ENCODE measurements around the gene DDX1.
"Not testable (repeated sequence)": the region's sequence is repeated elsewhere in the genome, so short reads cannot be mapped to it uniquely, and the experiment has no call there.

DDX1 gene

DNA sequence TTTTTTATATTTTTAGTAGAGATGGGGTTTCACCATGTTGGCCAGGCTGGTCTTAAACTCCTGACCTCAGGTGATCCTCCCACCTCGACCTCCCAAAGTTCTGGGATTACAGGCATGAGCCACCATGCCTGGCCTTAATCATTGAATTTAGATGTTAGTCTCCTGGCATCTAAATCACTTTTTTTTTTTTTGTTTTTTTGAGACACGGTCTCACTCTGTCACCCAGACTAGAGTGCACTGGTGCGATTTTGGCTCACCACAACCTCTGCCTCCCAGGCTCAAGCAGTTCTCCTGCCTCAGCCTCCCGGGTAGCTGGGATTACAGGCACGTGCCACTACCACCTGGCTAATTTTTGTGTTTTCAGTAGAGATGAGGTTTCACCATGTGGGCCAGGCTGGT, 29.8 kb downstream of the DDX1 start:
- H3K9me3 ChIP-seq (ENCODE audit: control insufficient read depth, insufficient read depth, low read depth, low read length); POLR2A ChIA-PET; H3K27ac ChIP-seq (ENCODE audit: extremely low read depth, low read depth, low read length); H3K4me1 ChIP-seq (ENCODE audit: control insufficient read depth, insufficient read depth, low read length); H3K4me3 ChIP-seq (ENCODE audit: low read depth, low read length): not testable (repeated sequence)
- CTCF ChIA-PET = interaction anchor here (0.6 kb wide), 1 partner anchor 31 kb away, joined by 3 read pairs; no protein-coding TSS in a partner anchor
- peaks cover 64 to 93% of the 10 kb centered on the region in 2 experiments for H3K36me3 ChIP-seq (ENCODE audit: control insufficient read depth in 2 of 2, insufficient read depth in 1 of 2, low read length in 2 of 2)

DNA sequence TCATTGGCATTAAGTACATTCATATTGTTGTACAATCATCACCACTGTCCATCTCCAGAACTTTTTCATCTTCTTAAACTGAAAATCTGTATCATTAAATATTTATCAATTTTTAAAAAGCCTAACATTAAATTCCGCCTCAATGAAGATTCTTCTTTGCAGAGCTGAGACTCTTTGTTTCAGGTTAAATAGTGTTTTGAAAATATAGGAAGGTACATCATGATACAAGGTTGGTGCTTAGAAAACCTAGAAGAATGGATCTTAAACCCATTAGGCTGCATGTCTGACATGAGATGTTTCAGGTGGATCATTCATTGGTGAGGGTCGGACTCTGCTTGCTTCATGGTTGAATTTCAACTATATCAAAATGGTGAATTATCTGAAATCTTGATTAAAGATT, 30.5 kb downstream of the DDX1 start:
- H3K4me3 ChIP-seq (ENCODE audit: low read depth, low read length) = no peak overlapping the region
- H3K36me3 ChIP-seq (ENCODE audit: control insufficient read depth in 2 of 2, insufficient read depth in 1 of 2, low read length in 2 of 2) = peaks cover 61 to 92% of the 10 kb centered on the region in 2 experiments
- H3K4me1 ChIP-seq (ENCODE audit: control insufficient read depth, insufficient read depth, low read length) = no peaks in the 10 kb centered on the region
- H3K9me3 ChIP-seq (ENCODE audit: control insufficient read depth, insufficient read depth, low read depth, low read length) = no peaks in the 10 kb centered on the region
- ChIA-PET CTCF (no interaction called here), POLR2A (no interaction called here)
- no peak overlapping the region for H3K27ac ChIP-seq (ENCODE audit: extremely low read depth, low read depth, low read length)
- no peak for TF ChIP-seq WT1 (tag by site-specific recombination; IDR thresholded peaks at IDR 0.05)
- TF ChIP-seq ZNF433 (tag by site-specific recombination; IDR thresholded peaks at IDR 0.05; ENCODE audit: low read depth) = no peak
- no peak for TF ChIP-seq ZNF747 (tag by site-specific recombination; IDR thresholded peaks at IDR 0.05)

DNA sequence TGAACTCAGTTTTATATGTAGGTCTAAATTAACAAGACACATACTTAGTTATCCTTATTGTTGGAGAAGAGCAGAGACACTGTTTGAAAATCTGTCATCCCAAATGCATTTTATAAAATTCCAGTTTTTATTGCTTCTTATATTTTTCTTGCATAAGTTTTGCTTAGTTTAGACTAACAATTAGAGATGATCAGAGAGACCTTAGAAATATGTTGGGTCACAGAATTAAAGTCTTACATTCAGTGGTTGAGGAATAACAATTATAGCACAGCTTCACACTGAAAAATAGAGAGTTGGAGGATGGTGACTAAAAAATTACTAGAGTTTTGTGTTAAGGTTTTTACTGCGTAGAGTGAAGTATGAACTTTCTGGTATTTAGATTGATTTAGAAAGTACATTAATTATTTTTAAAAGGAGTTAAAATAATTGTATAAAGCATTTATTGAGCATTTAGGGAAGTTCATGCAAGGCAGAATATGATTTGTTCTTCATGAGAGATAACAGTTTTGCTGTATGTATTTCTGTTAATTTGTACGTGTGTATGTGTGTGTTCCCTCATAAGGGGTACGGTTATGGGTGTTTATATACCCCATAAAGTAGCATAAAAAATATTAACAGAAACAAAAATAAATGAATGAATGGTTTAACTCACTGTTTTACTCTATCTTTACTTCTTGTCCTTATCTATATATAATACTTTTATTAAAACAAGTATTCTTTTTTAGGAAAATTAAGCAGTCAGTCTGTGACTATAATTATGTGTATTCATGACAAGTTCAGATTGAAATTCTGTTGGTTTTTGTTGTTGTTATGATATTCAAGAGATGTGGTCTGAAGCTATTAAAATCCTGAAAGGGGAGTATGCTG, 31.2 kb downstream of the DDX1 start:
- ChIA-PET POLR2A (no interaction called here), CTCF (no interaction called here)
- no peak overlapping the region for H3K4me3 ChIP-seq (ENCODE audit: low read depth, low read length)
- H3K9me3 ChIP-seq (ENCODE audit: control insufficient read depth, insufficient read depth, low read depth, low read length) = no peaks in the 10 kb centered on the region
- peaks cover 59 to 94% of the 10 kb centered on the region in 2 experiments for H3K36me3 ChIP-seq (ENCODE audit: control insufficient read depth in 2 of 2, insufficient read depth in 1 of 2, low read length in 2 of 2)
- no peaks in the 10 kb centered on the region for H3K4me1 ChIP-seq (ENCODE audit: control insufficient read depth, insufficient read depth, low read length)
- TF ChIP-seq, protein P1, sequence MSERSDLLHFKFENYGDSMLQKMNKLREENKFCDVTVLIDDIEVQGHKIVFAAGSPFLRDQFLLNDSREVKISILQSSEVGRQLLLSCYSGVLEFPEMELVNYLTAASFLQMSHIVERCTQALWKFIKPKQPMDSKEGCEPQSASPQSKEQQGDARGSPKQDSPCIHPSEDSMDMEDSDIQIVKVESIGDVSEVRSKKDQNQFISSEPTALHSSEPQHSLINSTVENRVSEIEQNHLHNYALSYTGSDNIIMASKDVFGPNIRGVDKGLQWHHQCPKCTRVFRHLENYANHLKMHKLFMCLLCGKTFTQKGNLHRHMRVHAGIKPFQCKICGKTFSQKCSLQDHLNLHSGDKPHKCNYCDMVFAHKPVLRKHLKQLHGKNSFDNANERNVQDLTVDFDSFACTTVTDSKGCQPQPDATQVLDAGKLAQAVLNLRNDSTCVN (tag by site-specific recombination; optimal IDR thresholded peaks at IDR 0.05) = no peak
- TF ChIP-seq SCRT1 (tag by site-specific recombination; IDR thresholded peaks at IDR 0.05; ENCODE audit: borderline replicate concordance) = no peak
- no peak for TF ChIP-seq ZNF416 (tag by site-specific recombination; IDR thresholded peaks at IDR 0.05)
- no peak for TF ChIP-seq SCRT2 (tag by site-specific recombination; IDR thresholded peaks at IDR 0.05)
- TF ChIP-seq, protein P2, sequence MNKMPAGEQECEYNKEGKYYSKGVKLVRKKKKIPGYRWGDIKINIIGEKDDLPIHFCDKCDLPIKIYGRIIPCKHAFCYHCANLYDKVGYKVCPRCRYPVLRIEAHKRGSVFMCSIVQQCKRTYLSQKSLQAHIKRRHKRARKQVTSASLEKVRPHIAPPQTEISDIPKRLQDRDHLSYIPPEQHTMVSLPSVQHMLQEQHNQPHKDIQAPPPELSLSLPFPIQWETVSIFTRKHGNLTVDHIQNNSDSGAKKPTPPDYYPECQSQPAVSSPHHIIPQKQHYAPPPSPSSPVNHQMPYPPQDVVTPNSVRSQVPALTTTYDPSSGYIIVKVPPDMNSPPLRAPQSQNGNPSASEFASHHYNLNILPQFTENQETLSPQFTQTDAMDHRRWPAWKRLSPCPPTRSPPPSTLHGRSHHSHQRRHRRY (tag by site-specific recombination; IDR thresholded peaks at IDR 0.05) = no peak
- TF ChIP-seq ZNF324 (tag by site-specific recombination; IDR thresholded peaks at IDR 0.05) = no peak
- TF ChIP-seq FEZF1 (tag by site-specific recombination; IDR thresholded peaks at IDR 0.05) = no peak
- TF ChIP-seq YY2 (tag by site-specific recombination; IDR thresholded peaks at IDR 0.05) = no peak
- no peak for TF ChIP-seq SP7 (tag by site-specific recombination; IDR thresholded peaks at IDR 0.05)
- no peak for TF ChIP-seq ZBTB20 (tag by site-specific recombination; IDR thresholded peaks at IDR 0.05)
- TF ChIP-seq REPIN1 (tag by site-specific recombination; IDR thresholded peaks at IDR 0.05; ENCODE audit: low read depth) = no peak
- no peak for TF ChIP-seq ZNF121 (tag by site-specific recombination; IDR thresholded peaks at IDR 0.05)
- TF ChIP-seq, protein P3, sequence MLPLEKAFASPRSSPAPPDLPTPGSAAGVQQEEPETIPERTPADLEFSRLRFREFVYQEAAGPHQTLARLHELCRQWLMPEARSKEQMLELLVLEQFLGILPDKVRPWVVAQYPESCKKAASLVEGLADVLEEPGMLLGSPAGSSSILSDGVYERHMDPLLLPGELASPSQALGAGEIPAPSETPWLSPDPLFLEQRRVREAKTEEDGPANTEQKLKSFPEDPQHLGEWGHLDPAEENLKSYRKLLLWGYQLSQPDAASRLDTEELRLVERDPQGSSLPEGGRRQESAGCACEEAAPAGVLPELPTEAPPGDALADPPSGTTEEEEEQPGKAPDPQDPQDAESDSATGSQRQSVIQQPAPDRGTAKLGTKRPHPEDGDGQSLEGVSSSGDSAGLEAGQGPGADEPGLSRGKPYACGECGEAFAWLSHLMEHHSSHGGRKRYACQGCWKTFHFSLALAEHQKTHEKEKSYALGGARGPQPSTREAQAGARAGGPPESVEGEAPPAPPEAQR (tag by site-specific recombination; IDR thresholded peaks at IDR 0.05) = no peak
- TF ChIP-seq ZBTB8A (tag by site-specific recombination; IDR thresholded peaks at IDR 0.05) = no peak
- TF ChIP-seq, protein P4, sequence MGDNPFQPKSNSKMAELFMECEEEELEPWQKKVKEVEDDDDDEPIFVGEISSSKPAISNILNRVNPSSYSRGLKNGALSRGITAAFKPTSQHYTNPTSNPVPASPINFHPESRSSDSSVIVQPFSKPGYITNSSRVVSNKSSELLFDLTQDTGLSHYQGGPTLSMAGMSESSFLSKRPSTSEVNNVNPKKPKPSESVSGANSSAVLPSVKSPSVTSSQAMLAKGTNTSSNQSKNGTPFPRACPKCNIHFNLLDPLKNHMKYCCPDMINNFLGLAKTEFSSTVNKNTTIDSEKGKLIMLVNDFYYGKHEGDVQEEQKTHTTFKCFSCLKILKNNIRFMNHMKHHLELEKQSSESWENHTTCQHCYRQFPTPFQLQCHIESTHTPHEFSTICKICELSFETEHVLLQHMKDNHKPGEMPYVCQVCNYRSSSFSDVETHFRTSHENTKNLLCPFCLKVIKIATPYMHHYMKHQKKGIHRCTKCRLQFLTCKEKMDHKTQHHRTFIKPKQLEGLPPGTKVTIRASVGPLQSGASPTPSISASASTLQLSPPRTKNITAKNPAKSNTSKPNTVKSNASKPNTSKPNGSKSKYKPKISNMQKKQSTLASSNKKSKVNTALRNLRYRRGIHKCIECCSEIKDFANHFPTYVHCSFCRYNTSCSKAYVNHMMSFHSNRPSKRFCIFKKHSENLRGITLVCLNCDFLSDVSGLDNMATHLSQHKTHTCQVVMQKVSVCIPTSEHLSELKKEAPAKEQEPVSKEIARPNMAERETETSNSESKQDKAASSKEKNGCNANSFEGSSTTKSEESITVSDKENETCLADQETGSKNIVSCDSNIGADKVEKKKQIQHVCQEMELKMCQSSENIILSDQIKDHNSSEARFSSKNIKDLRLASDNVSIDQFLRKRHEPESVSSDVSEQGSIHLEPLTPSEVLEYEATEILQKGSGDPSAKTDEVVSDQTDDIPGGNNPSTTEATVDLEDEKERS (tag by site-specific recombination; IDR thresholded peaks at IDR 0.05) = no peak
- no peak for TF ChIP-seq YY1 (tag by site-specific recombination; IDR thresholded peaks at IDR 0.05)
- no peak overlapping the region for H3K27ac ChIP-seq (ENCODE audit: extremely low read depth, low read depth, low read length)
